GM19452 (cell line): Measurements from ENCODE around the gene GMDS.

Experiments used
- ATAC-seq: cut with Tn5 transposase; IDR thresholded peaks from one replicate; pipeline ENCODE4 v1.9.1; 2021; ENCODE audit not compliant: unreplicated experiment

Gene GMDS

GRCh38 chr6:1584996-1585668 lies 660.3 kb downstream of the GMDS start:
- ATAC-seq, result no peak

DNA sequence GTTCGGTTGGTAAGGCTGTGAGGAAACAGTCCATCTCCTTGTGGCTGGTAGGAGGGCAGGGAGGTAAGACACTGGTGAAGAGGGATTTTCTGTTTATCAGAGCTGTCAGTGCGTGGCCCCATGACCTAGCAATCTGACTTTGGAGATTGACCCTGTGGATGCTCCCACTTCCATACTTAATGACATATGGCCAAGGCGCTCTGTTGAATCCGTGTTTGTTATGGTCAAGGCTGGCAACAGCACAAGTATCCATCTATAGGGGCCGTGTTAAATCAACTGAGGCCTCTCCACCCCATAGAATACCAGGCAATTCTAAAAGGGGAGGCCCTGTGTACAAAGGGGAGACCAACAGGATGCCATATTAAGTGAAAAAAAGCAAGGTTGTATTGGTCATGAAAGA lies 661.3 kb downstream of the GMDS start:
- ATAC-seq, result no peak

DNA sequence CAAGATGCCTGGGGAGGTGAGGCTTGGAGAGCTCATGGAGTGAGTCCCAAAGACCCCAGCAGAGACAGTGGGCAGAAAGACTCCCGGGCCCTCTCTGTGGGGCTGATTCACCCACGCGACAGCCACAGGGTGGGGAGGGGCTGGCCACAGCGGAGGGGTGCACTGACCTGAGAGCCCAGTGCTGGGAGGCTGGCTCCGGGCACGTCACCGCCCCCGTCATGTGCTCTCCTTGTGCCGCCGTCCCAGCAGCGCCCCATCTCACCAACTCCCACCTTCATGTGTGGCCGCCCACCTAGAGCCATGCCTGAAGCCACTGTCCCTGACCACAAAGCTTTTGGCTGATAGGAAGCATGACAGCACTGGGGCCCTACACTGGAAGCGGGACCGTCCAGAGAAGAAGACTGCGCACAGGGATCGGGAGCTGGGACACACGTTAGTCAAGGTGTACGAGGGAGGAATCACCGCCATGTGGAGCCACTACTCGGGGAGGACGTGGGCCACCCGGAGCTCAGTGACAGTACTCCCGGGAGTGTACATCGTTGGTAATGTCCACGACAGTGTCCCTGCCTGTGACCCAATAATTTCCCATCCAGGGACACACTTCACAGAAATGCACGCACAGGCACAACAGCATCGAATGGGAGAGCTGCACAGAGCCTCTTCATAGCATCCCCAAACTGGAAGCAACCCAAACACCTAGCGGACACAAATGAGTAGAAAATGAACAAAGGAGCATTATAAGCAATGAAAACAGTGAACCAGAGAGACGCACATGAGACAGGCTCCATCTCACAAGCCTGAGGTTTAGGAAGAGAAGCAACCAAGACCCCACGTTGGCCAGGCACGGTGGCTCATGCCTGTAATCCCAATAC lies 664.0 kb downstream of the GMDS start:
- no peak for ATAC-seq

GRCh38 chr6:1580585-1580984 lies 664.8 kb downstream of the GMDS start:
- no peak for ATAC-seq

GRCh38 chr6:1580109-1580508 lies 665.3 kb downstream of the GMDS start:
- no peak for ATAC-seq

- no peak for ATAC-seq
Measured at GRCh38 chr6:1579096-1579495, 666.3 kb downstream of the GMDS start.

GRCh38 chr6:1577896-1578745 lies 667.3 kb downstream of the GMDS start:
- ATAC-seq, result no peak

DNA sequence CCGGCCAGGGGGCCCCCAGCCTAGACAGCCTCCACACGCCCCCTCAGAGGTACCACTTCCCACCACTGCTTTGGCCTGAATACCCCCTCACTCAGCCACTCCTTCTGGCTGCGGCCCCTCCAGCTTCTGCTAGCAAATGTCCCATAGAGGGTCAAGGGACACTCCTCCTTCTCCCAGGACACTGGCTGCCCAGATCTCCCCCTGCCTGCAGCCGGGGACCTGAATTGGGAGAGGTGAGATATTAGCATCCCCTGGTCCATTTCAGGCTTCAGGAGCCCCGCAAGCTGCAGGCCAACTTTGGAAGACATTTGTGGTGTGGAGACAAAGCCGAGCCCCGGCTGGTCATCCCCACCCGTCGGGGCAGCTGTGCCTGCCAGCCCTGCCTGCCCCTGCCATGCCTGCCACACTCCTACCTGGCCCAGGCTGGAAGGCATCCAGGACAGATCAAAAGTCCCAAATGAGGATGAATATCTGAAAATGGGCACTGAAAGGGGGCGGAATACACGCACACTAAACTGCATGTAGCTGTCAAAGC lies 668.2 kb downstream of the GMDS start:
- ATAC-seq, result no peak

DNA sequence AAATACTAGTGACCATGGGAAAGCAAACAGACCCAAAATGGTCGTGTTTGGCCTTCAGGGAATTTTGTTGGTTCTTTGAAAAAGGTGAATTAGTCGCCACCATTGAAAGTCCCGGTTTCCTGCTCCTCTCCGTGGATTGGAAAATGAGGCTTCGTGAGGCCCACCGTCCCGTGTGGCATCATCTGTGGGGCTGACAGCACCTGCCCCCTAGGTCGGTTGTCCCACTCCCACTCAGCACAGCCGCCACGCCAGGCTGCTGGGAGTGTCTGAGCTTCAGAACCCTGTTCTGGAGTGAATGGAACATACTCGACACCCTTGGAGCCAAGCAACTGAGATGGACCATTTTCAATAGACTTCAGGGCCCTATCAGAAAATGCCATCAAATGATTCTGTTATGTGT lies 668.7 kb downstream of the GMDS start:
- ATAC-seq, result no peak

DNA sequence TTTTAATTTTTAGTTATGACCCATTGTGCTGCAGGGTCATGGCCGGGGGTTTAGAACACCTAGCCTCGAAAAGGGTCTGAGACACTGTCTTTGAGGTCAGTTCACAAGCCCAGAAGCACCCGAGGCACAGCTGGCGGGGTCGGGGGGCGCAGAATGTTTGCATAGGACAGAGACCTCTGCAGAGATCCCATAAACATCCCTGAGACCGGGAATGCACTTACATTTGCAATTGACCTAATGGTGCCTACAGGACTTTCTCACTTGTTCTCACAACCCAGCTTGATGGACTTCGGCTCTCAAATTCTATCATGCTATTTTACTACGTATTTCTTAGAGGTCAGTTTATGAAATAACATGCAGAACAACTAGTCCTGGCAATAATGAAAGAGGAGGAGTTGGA lies 669.2 kb downstream of the GMDS start:
- ATAC-seq, result no peak

DNA sequence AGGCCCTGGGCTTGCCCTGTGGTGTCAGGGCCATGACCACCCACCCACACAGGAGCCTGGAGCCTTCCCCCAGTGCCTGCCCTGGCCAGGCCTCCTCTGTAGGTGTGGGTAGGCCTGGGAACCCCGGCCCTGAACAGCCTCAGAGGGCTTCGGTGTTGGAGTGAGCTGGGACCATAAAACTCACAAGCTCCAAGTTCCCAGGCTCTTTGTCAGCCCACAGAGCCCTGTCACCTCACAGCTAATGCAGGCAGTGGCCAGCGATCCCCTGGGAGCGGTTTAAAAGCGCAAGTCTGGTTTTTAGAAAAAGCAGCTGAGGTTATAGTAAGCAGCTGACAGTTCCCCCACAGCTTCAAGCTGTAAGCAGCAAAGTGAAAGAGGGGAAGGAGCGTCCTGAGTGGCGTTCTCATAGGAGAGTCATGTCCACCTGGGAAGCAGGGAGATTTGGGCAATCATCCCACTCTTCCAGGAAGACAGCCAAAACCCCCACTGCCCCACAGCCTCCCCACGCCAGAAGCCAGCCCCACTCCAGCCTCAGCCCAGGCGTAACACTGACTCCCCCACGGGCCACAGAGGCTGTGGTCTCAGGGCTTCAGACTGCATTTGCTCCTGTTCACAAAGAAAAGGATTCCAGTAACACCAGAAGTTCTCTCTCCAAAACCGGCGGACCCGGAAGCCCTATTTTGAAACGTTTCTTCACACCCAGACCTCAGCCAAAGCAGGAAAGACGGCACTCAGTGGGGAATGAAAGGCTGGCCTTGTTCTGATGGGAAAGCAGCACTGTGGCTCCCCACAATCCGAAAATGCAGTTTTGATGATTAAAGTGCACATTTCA lies 670.0 kb downstream of the GMDS start:
- no peak for ATAC-seq

GRCh38 chr6:1574890-1575209 lies 670.6 kb downstream of the GMDS start:
- no peak for ATAC-seq

DNA sequence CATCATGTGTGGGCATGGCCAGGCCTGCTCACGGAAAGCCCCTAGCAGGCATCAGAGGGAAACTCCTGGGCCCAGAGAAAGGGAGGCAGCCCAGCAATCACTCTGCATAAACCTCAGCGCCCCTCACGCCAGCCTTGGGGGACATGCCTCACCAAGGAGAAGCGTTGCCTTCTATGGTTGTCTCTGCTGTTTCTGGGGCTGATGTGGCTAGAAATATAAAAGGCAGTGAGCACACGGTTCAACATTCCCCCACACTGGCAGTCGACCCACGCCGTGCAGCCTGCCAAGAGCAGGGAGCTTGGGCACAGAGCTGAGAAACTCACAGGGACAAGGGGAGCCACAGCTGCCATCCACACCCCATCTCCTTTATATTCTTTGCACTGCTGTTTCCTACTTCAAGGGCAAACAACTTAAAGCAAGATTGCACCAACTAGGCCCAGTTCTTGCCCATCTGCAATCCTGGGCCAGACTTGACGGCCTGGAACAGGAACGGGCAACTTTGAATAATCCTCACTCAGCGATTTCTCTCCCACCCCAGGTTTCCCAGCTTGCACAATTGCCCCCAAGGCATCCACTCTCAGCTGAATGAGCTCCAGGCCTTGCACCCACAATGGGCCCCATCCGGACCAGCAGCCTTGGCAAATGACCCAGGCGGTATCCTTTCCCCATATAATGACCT lies 671.2 kb downstream of the GMDS start:
- no peak for ATAC-seq
